GM19463 (cell line): ENCODE results near the gene ARID5B.
"Not testable (repeated sequence)": the region's sequence is repeated elsewhere in the genome, so short reads cannot be mapped to it uniquely, and the experiment has no call there.

Experiments used
- ATAC-seq: cut with Tn5 transposase; IDR thresholded peaks from one replicate; pipeline ENCODE4 v1.9.1; 2021; ENCODE audit warnings: mild to moderate bottlenecking, moderate library complexity; ENCODE audit not compliant: unreplicated experiment

The ARID5B gene

GRCh38 chr10:61964059-61964709, 62.7 kb downstream of the ARID5B start:
- peak; percentile 31 for ATAC-seq

DNA sequence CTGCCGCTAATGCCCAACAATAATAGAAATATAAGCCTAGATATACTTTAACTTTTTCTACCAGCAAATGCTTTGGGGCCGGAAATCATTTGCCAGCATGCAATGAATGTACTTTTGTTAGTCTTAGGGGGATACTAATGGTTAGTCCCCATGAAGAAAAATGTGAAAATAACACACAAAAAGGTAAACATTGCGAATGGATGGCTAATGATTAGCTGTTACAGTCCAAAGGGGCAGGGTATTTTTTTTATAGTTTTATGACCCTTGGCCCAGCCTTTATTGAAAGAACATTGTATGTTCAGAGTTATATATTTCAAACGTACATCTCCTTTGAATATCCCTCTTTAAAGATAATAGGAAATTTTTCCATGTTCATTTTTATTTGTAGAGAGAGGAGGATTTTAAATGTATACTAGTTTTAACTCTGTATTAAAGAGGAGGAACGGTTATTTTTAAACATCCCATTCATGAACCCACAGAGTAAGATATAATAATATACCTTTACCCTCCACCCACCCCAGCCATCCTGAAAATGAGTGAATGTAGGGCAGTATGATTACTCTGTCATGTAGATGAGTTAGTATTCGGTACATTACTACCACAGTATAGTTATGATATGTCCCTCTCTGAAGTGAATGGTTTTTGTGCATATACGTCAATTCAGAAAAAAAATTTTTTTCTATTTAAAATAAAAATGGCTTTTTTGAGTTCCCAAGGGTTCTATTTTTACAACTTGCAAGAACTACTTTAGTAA, 63.6 kb downstream of the ARID5B start:
- ATAC-seq, result no peak

DNA sequence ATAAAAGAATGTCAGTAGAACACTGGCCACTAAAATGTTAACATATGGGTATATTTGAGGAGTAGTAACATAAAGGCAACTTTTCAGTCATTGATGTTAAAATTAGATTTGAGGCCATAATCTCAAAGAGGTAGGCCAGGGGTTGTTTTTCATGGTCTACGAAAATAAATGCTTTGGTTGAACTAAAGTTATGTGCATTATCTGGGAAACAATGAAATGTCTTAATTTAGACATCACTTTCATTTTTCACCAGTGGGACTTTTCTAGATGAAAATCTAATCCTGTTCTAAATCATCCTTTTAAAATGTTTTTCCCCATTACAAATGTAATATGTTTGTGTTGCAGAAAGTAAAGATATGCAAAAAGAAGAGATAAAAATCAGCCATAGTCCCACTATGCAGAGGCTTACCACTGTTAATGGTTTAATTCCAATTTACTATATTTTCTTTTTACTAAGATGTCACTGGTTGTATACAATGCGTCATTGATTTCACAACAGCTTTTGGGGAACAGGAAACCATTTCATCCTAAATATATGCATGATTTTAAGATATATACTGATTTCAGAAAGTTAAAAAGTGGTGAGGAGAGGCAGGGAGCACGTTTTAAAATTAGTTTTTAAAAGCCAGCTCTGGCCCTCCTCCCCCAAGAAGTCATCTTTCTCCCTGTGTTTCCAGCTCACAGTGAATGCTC, 64.3 kb downstream of the ARID5B start:
- ATAC-seq, result no peak

DNA sequence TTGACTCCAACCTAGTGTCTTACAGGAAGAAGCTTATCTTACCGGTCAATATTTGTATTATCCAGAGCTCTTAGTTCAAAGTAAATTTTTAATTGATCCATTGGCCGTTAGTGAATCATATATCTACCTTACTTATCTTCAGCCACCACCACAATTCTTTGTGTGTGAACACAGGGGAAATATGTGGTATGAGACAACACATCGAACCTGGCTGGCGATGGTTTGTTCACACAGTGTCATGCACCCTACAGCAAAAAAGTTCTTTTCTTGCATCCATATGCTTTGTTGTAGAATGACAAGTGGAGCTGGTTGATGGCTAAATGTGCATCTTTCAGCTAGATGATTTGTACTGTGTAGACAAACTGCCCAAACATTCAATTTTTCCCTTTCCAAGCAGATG, 65.8 kb downstream of the ARID5B start:
- no peak for ATAC-seq

- no peak for ATAC-seq
Observed at GRCh38 chr10:61970182-61971002, 68.9 kb downstream of the ARID5B start.

GRCh38 chr10:61971003-61971325, 69.5 kb downstream of the ARID5B start:
- no peak for ATAC-seq

DNA sequence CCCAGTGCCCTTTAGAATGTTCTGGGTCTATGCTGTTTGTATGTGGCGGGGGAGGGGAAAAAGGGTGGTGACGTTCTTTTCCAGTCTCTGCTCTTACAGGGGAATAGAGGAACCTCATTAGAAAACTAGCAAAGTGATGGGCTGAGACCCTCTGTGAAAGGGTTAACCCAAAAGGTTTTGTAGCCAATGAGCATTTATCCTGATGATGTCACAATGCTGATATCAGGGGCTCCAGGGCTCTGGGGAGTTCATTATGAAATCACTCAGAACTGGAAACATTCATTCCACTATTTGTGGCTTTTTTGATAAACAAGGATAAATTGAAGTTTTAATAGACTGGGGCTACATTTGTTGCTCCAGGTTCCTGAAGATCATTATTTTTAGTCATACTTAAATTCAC, 71.7 kb downstream of the ARID5B start:
- no peak for ATAC-seq

DNA sequence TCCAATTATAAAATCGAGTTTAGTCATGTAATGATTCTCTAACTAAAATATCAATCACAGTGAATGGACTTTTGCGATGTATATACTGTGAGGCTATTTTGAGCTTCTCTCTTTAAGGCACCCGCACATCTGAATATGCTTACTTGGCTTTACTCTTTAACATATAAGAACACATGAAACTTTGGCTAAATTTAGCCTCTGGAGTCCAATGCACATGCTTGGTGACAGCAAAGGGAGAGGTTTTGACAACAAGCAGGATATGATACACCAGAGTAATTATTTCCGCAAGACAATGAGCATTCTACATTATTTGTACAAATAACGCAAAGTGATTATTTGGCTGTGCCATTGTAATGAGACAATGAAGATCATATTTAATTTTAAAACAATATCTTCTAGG, 72.4 kb downstream of the ARID5B start:
- no peak for ATAC-seq

- ATAC-seq, result peak; percentile 19
Observed at GRCh38 chr10:61974601-61975390, 73.3 kb downstream of the ARID5B start.

DNA sequence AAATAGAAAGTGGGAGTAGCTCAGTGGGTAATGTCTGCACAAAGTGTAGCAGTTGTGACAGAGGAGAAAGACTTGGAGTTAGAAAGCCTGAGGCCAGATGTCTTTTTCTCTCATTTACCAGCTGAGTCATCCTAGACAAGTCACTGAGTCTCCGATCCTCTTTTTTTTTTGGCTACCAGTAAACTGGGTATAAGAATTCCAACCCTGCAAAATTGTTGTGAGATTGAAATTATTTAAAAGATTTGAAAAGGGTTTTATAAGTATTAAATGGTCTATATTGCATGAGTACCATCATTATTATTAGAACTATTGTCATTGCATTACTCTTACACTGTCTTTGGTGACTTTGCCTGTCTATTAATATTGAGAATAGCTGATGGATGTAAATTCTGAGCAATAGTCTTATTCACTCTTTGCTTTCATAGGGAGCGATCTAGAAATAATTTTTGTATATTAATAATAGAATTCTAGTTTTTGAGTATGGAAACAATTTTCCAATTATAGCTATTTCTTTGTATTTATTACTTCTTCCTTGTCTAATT, 74.0 kb downstream of the ARID5B start:
- ATAC-seq, result peak; percentile 89

- not testable (repeated sequence) for ATAC-seq
Observed at GRCh38 chr10:61976951-61977721, 75.6 kb downstream of the ARID5B start.

GRCh38 chr10:61978965-61979364, 77.5 kb downstream of the ARID5B start:
- ATAC-seq, result no peak

DNA sequence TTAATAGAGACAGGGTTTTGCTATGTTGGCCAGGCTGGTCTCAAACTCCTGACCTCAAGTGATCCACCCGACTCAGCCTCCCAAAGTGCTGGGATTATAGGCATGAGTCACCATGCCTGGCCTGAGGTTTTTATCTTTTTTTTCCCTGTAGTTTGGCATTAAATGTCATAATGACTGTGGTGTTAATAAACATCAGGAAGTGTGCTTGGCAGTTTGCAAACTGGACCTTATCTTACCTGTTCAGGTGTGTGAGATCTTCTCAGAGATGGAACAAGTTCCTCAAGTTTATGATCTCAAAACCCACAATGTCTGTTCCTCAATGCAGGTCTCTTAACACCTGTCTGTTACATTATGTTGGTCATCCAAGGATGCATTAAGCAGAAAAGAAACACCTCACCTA, 80.0 kb downstream of the ARID5B start:
- ATAC-seq, result no peak

- no peak for ATAC-seq
Observed at GRCh38 chr10:61983255-61983654, 81.8 kb downstream of the ARID5B start.

GRCh38 chr10:61984803-61985418, 83.4 kb downstream of the ARID5B start:
- ATAC-seq, result no peak

- no peak for ATAC-seq
Observed at GRCh38 chr10:61985715-61986114, 84.2 kb downstream of the ARID5B start.

GRCh38 chr10:61986382-61986781, 84.9 kb downstream of the ARID5B start:
- no peak for ATAC-seq

DNA sequence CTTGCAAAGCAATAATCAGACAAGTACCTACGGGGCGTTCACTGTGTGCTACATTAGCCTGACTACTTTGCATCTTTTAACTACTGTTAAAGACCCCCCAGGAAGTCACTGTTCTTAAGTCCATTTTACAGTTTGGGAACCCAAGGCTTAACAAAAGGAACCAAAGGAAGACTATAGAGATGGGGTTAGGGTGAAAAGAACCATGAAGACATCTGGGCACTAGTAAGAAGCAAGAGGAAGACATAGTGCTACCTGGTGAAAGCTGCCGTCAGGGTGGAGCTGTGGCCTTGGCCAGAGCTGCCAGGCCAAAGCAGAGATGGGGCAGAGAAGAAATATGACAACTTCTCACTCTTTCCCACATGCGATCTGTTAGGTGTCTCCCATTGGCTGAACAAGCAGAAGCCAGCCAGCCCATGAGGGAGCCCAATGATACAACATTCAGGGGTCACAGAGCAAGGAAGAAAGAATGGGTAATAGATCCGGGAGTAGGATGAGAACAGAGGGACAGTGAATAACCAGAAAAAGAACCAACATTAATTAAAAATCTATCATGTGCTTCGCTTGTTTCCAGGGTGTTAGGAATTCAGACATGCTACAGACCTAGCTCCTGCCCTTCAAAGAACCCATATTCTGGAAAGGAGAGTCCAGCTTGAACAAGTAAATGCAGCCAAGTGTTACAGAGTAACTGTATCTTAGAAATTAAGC, 85.4 kb downstream of the ARID5B start:
- no peak for ATAC-seq
